Middle frontal gyrus (tissue), 1 donor: Measurements from ENCODE around the gene TBC1D22A.

Experiments
- DNase-seq: peaks from one replicate; pipeline ENCODE4 v3.0.0-alpha.2; 2015; ENCODE audit warnings: low spot score; ENCODE audit errors: extremely low spot score

Gene TBC1D22A

DNA sequence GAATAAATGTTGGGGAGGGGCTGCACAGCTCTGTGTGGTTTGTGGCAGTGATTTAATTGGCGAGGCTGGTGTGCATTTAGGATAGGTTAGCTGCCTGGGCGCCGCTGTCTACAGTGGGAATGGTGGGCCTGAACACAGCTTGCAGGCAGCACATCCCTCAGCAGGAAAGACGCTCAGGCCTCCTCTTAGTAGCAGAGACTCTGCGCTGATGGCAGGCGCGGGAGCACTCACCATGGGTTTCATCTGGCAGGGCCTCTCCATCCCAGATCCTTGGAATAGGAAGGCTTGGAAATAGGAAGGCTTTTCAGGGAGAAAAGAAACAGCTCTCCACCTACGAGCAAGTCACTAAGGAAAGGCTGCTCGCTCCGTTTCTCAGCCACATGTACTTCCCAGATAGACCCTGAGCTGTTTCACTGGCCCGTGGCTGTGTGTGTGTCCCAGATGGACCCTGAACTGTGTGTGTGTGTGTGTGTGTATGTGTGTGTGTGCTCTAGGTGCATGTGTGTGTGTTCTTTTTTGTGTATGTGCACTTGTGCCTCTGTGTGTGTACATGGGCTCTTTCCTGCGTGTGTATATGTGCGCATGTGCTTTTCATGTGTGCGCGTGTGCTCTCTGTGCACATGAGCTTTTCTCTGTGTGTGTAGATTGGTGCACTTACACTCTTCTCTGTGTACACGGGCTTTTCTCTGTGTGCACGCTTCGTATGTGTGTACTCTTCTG is 144.0 kb downstream of the TBC1D22A start:
- DNase-seq, result no peak

DNA sequence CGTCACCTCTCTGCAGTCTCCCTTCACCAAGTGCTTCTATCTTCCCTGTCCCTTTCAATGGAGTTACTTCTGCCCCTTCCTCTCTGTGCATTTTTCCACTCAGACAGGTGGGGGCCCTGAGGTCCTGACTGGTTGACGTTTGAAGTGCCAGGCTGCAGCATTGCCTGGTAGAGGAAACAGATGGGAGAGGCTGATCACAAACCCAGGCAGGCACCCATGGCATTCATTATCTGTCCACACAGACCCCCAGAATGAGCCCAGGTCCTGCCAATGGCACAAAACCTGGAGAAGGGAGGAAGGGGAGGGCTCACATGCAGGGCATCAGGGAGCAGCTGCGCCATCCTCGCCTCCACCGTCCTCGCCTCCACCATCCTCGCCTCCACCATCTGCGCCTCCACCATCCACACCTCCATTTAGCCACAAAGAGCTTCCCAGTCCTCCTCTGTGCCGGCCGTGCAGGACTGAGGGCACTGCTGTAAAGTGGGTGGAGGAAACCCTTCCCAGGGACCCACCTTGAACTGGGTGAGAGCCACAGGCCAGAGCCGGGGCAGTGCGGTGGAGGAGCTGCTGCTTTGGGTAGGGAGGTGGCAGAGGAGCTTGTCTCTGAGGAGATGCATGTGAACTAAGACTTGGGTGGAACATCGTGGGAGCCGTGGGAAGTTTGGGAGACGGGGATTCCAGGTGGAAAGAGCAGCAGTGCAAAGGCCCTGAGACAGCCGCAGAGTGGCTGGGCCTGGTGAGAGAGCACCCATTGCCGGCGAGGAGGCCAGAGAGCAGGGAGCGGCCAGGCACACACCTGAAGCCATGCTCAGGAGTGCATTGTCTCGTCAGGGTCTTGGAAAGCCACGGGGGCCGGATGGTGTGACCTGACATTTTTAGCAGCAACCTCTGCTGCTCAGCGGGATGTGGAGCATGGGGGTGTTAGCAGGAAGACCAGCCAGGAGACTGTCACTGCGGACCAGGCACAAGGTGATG is 145.1 kb downstream of the TBC1D22A start:
- DNase-seq, result no peak

DNA sequence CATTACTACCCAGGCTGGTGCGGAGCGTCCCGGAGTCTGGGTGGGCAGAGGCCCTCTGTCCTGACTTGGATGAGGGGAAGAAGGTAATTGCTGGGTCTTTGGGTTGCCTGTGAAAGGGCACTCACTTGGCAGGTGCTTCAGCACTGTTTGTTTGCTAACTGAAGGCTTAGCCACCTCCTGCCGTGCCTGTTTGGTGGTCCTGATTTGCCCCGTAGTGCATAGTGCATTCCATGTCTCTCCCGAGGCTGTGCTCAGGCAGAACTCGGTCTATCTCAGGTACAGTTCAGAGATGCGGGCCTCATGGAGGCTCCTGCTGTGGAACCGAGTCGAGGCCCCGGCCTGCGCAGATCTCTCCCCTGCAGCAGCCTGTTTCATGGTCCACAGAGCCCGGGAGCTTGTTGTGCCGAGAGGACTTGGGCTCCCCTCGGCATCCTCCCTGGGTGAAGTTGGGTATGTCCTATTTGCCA is 146.2 kb downstream of the TBC1D22A start:
- no peak for DNase-seq

DNA sequence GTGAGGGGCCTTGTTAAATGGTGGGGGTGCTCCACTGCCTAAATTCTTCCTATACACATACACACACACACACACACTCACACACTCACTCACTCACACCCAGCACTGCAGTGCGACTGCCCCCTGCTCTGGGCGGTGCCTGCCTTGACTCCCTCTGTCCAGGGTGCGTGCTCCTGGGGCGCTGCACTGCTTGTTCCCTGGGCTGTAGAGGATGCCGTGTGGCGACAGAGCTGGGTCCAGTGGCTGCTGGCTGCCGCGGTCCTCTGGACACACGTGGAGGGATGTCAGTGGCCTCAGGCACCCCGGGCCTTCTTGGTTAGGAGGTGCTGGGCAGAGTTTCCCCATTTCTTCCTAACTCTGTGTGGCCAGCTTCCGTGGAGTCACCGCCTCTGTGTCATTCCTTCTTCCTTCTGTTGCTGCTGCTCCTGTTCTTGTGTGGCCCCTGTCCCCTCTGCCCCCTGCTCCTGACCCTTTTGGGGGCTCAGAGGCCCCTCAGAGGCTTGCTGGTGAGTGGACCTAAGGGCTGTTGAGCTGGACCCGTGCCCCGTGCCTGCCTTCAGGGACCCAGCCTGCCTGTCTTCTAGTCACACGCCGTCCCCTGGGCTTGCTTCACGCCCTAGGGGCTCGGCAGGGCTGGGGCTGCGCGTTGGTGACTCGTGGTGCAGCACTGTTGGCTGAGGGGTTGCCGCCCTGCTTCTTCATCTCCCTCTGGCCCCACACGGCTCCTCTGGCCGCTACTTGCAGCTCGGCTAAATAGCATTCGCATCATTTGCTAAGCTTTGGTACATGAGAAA is 147.0 kb downstream of the TBC1D22A start:
- no peak for DNase-seq

DNA sequence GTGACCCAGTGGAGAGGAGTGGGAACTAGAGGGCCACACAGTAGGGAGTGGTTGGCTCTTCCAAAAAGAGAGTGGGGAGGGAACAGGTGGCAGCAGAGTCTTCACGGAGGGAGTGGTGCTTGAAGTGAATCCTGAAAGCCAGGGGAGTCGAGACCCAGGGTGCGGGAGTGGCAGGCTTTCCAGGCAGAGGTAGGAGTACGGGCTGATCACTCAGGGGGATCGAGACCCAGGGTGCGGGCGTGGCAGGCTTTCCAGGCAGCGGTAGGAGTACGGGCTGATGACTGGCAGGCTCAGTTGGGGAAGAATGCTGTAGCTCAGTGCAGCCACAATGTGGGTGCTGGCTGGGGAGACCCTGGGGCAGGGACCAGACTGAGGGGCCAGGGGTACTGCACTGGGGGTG is 148.2 kb downstream of the TBC1D22A start:
- DNase-seq, result no peak

DNA sequence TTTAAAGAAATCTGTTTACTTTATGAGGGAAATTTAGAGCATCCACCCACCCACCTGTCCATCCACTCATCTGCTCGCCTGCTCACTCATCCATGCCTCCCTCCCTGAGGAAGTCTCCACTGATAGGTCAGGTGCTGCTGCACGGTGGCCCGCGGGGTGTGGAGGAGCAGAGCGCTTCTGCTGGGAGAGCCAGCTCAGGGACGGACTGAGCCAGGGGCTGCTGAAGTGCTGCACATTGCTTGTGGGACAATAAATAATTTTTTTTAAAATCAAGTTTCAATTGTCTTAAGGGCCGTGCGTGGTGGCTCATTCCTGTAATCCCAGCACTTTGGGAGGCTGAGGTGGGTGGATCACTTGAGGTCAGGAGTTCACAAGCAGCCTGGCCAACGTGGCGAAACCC is 148.9 kb downstream of the TBC1D22A start:
- no peak for DNase-seq

DNA sequence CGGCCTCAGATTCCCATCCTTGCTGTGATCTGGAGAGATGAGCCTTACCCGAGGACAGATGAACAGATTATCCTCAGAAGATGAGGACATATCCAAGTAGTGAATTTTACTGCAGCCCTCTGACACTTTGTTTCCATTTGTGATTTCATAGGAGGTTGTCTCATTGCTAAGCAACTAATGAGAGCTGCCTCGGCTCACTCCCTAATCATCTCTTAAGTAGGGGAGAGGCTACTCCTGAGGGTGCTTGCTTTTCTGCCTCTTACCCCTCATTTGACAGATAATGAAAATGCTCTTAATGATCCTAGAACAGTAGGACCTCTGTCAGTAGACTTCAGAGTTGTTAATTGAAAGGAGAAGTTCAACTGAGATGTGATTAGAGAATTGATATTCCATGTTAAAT is 150.9 kb downstream of the TBC1D22A start:
- no peak for DNase-seq

DNA sequence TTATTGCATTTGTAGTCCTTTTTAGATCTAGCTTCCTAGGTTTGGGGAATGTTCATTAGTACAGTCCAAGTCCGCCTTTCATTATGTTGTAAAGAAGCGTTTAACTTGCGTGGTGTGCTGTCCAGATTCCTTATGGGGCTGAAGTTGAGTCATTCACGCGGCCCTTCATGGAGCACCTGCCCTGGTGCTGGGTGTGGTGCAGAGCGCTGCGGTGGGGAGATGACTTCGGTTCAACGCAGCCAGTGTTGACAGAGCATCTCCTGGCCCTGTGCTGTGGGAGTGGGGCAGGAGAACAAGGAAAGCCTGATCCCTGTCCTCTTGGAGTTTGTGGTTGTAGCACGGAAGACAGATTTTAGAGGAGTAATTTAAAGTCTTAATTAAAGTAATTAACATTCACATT is 152.0 kb downstream of the TBC1D22A start:
- DNase-seq, result no peak

DNA sequence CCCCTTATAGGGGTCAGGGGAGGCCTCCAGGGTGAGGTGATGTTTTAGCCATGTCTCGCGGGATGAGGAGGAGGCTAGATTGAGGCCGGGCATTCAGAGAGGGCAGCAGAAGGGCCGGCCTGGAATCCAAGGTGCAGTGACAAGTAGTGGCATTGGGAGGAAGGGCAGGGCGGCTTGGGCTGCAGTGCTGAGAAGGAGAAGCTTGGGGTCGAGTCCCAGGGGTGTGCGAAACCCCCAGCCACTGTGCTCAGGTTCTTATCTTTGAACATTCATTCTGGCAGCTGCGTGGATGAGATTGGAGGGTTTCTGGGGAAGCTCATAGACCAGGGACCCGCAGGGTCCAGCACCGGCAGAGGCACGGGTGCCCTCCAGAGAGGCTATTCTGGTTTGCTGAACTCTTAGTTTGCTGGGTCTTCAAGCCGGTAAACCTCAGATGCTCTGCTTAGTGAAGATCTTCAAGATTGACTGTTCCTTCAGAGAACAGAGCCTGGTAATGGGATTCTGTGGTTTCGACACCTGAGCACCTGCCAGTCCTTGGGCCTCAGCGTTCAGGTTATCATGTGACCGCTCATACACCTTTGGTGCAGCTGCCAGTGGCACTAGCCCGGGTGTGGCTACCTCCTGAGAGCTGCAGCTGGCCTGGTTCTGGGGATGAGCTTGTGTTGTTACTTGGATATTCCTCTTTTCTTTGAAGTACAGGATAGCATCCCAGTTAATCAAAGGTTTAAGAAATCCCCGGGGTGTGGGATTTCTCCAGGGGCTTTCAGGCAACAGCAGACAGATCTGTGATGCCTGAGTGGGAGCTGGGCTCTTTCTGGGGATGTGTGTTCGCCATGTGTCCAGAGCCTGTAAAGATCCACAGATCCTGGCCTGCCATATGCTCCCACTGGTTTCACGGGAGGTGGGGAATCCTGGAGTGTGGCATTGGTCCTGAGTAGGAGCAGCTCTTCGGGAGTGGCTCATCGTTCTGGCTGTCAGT is 152.8 kb downstream of the TBC1D22A start:
- no peak for DNase-seq

DNA sequence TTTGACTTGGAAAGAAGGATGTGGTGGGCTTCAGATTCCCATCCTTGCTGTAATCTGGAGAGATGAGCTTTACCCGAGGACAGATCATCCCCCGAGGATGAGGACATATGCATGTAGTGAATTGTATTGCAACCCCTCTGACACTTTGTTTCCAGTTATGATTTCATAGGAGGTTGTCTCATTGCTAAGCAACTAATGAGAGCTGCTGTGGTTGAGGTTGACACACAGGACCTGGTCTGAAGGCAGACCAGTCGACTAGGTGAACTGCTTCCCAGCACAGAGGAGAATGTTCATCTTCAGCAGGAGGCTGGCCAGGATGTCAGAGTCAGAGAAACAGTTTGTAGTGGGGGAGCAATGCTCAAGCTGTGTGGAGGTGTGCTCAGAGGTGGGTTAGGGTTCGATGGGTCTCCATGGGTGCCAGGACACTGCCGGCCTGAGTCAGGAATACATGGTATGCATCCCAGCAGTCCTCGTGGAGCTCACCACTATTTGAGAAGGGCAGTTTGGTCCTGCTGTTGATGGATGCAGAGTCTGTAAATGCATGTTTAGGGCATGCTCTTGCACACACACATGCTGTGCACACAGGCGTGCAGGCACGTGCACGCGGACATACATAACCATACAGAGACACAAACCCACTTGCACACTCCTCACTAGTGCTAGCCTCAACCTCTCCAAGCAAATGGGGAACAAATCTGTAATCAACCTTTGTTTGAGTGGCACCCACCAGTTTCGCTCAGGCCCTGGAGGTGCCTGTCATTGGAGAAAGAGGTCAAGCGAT is 153.7 kb downstream of the TBC1D22A start:
- no peak for DNase-seq

DNA sequence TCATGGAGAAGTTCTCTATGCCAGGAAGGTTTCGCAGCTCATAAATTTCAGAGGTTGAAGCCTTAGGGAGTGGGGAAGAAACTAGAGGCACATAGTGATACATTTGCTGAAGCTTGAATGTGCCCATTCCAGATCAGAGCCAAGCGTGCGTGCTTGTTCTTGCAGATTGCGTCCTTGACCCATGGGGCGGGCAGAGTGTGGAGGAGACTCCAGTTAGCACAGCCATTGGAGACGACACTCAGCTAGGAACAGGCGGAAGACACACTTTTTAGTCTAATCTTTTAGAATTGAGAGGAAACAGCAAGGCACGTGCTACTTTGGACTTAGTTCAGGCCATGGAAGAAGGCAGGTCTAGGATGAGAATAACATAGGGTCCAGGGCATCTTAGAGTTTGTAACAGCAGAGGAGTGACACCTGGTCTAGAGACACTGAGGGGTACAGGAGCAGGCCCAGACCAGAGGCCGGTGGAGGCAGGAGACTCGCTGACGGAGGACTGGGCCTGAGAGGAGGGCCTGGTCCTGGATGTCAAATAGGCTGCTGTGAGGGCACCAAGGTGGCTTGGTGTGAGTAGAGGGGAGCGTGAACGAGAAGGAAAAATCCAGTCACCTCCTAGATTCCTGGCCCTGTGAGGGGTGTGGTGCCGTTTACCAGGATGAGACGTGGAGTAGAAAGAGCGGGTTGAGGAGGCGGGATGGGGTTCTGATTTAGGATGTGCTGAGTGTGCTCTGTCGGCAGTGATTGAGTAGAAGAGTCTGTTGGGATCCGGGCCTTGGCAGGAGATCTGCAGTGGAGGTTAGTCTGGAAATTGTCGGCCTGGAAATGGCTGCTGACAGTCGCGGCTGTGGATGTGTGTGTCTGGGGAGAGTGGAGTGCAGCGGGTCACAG is 154.7 kb downstream of the TBC1D22A start:
- no peak for DNase-seq

DNA sequence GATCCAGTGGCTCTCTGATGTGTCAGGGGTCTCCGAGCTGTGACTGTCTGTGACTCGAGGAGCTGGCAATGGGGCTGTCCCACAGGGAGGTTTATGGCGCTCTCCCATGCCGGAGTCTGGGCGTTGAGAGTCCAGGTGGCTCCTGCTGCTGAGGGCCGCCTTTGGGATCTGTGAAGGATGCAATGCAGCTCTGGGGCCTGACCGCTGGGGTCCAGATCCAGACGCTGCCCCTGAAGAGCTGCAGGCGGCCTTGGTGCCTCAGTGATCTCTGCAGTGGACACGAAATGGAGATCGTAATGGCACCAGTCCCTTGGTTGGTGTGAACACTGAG is 155.3 kb downstream of the TBC1D22A start:
- no peak for DNase-seq

DNA sequence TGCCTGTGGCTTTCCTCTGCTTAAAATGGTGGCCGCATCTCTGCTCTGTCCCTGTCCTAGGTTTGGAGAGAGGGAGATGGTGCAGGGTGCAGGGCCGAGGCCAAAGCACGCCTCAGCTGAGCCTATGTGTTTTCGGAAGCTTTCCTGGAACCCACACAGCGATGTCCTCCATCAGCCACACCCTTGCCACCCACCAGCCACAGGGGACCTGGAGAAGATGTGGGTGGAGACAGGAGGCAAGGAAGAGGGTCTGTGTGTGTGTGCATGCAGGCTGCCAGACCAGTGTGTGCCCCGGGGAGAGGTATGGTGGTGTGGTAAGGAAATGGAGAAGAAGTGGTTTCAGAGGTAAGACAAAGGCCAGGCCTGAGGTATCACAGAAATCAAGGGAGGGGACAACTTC is 155.7 kb downstream of the TBC1D22A start:
- DNase-seq, result no peak

DNA sequence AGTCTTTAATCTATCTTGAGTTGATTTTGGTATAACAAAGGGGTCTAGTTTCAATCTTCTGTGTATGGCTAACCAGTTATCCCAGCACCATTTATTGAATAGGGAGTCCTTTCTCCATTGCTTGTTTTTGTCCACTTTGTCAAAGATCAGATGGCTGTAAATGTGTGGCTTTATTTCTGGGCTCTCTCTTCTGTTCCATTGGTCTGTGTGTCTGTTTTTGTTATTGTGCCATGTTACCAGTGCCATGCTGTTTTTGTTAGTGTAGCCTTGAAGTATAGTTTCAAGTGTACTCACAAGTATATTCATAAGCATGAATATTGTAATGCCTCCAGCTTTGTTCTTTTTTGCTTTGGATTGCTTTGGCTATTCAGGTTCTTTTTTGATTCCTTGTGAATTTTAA is 159.6 kb downstream of the TBC1D22A start:
- DNase-seq, result no peak

DNA sequence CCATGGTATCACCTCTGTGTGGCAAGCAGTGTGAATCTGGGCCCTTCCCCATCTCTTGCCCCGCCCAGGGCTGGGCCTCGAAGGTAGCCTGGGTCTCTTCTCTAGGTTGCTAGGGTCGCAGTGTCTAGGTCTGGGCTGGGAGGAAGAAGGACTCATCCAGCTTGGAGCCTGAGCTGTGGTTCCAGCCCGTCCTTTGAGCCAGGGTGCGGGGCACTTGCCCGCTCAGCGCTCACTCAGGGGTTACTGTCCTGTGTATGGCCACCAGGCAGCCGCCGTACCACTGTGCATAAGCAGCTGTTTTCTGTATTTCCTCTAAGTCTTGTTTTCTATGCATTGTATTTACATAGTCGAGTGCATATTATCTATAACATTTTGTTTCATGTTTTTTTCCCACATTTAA is 160.9 kb downstream of the TBC1D22A start:
- no peak for DNase-seq

DNA sequence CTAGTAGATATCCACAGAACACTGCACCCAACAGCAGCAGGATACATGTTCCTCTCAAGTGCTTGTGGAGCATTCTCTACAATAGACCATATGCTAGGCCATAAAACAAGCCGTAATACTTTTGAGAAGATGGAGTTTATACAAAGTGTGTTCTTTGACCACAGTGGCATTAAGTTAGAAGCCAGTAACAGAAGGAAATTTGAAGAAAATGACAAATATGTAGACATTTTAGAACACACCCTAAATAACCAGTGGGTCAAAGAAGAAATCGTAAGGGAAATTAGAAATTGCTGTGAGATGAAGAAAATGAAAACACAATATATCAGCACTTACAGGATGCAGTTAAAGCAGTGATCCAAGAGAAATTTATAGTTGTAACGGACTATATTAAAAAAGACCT is 163.4 kb downstream of the TBC1D22A start:
- DNase-seq, result no peak

DNA sequence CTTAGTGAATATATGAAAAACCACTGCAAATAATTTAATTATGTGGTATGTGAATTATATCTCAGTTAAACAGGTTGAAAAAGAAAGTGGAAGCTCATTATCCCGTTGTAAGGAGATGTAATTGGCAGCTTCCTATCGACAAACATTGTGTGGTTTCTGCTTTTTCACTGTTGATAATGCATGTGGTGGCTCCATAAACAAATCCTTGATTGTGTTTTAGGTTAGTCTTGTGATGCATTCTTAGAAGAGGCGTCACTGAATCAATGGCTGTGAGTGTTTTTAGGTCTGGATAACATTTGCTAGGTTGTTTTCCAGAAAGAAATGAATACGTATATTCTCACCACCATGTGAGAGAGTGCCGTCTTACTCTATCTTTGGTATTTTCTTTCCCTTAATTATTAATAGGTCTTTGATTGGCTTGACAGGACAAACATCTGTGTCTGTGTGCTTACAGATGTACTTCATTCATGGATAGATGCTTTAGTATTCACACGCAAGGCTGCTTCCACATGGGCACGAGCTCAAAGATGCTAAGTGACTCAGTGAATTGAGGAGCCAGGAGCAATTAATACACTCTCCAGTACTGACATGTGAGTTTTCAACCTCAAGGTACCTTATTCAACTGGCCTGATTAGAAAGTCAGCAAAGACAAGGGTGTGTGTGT is 166.7 kb downstream of the TBC1D22A start:
- DNase-seq, result no peak

DNA sequence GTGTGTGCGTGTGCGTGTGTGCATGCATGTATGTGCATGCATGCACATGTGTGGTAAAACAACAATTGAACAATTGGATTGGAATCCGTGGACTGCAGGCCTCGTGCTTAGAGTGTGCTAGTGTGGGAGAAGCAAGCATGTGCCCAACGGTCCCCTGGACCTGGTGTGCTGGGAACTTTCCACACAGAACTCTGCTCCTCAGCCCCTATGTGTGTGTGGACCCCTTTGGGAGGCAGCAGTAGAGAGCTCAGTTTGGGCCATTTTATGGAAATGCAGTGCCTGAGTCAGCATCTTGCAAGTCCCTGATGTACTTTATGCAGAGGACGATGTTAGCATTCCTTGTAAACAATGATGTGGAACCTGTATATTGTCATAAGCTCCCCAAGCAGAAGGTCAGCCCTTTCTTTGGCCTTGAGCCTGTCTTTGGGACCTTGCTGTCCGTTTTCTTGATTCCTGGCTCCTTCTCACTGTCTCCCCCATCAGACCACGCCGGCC is 167.3 kb downstream of the TBC1D22A start:
- no peak for DNase-seq
